Fibroblast of the conjunctiva (primary cell): Measurements from ENCODE around the gene BCAS3.

Experiments
- DNase-seq: peaks from one replicate; pipeline ENCODE4 v3.0.0-alpha.2; 2010; ENCODE audit warnings: low read depth

The BCAS3 gene

DNA sequence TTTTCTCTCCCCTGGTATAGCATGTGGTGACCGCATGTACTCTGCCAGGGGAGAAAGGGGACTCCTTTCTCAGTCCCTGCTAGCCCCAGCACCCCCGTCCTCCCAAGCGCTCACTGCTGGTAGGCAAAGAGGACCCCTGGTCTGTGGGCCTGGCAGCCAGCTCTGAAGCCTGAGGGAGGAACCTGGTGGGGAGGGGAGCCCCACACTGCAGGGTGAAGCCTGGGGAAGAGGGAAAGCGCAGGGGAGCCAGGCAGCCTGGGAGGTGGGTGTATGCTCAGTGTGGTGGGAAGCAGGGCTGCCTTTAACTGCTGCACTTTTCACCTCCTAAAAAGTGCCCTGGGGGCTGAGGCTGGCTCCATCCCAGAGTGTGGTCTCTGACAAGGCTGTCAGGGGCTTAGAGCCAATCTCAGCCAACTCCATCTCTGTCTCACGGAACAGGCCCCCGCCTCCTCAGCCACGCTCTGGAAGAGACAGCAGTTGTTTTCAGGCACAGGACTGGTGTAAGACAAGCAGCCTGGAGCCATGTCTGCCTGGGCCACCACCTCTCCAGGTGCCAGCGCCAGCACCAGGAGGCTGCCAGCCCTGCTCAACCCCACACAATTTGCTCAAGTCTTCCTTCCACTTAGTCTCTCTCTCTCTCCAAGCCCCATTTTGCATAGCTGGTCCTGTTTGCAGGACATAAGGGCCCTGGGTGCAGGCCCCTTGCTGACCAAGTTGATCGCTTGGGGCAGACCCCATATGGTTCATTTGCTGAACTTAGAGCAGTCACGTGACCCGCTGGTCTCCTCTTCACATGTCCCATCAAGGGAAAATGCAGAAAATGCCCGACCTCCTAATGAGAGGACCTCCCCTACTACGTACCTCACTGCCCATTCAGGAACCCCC, 707.3 kb downstream of the BCAS3 start:
- DNase-seq = no peak

DNA sequence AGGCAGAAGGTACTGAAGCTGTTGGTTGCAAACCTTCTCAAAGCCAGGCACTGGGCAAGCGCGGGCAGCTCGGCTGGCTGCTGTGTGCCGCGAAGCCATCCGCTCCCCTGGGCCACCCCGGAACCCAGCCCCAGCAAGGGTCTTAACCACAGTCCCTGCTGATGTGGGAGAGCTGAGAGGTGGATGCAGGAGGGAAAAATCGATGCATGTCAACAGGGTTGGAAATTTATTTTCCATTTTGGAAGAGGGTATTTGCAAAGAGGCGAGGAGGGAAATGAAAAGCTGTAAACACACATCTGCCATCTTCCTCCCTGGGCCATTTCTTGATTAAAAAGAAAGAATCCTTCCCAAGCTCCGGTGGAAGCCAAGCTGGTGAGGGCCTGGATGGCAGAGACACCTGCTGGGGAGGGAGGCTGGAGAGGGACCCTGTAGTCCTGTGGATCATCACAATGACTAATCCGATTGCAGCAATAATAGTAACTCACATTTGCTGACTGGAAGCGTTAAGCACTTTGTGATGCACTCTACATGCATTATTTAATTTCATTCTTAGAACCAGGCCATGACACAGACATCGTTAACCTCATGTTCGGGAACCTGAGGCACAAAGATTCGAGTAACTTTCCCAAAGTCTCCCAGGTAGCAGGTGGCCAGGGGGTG, 708.1 kb downstream of the BCAS3 start:
- no peak for DNase-seq

DNA sequence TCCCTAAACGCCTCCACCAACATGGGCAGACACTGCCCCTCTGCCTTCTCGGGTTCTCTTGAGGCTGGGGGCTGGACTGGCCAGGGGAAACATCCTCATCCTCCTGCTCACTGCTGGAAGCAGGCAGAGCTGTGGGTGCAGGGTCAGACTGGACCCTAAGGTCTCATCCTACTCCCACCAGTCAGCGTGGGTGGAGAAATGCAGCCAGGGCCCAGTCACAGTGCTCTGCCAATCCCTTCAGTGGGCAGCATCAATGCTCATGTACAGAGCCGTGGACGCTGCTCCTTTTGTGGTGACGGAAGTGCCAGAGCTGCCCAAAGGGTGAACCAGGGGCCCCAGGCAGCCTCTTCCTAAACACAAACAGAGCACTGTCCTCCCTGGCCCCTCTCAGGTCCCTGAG, 708.6 kb downstream of the BCAS3 start:
- DNase-seq = no peak

DNA sequence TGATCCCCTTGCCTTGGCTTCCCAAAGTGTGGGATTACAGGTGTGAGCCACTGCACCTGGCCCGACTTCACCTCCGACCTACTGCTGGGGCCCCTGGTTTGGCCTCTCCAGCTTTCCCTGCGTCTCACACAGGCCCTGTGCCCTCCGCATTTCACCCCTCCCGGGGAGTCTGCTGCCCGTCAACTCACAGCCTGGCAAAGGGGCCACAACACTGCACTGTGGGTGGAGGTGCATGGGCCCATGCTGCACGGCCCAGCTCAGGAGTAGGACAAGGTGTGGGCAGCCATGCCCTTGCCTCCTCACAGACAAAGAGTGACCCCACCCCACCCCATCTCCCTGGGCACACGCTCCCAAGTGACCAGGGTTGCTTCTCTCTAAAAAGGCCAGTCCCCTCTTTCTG, 709.4 kb downstream of the BCAS3 start:
- DNase-seq = no peak

DNA sequence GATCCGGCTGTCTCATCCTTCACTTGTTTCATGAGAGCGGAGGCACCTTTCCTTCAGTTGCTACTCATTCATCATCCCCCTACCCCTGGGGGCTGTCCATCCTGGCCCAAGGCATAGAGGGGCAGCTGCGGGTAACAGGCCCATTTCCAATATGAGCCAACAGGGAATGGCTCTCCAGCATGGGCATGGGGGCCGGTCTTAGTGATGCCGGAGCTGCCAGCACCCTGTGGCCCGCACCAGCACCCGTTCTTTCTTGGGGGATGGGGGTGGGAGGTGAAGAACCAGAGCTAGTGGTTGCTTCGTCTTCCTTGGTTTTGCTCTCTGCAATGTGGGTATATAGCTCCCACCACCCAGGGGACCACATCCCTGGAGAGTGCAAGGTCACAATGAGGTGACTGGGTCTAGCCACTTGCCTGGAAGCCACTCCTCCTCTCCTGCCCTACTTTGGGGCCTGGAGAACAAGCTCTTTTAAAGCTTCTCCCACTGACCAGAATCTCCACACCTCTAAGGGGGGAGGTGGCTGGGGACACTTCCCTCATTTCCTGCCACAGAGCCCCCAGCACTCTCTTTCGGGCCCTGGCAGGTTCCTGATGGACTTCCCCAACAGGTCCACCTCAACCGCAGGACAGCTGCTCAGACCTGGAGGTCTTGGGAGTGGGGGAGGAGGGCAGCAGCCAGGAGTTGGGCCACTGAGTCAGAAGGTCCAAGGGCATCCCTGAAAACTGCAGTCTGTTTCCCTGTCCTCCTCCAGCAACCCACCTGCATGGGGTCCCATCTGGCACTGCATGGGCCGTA, 710.1 kb downstream of the BCAS3 start:
- no peak for DNase-seq

DNA sequence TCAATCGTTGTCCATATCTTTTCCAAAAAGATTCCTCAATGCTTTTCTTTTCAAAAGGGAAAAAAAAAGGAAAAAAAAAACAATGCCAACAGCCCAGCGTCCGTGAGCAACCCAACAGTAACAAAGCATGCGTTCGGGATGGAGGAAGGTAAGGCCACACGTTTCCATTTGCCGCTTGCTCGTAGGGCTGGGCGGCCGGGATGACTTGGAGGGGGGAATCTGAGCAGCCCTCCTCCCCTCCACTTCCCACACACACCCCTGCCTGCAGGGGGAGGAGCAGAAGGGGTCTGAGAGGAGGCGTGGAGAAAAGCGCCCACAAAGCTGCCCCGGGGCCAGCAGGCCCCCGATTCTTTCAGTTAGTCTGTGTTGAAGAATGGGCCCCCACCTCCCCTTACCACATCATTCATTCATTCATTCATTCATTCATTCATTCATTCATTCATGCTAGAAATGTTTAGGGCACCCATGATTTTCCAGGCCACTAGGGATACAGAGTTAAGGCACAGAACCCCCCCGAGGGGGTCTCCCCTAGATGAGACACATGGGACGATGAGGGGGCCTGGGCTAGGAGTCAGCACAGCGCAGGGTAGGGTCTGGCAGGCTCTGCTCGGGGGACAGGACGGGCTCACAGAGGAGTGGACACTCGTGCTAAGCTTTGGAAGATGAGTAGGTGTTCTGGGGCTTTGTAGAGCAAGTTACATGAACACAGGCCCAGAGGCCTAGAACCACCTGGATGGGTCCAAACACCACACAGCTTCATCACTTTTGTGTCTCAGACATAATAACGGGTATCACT, 711.1 kb downstream of the BCAS3 start:
- no peak for DNase-seq

DNA sequence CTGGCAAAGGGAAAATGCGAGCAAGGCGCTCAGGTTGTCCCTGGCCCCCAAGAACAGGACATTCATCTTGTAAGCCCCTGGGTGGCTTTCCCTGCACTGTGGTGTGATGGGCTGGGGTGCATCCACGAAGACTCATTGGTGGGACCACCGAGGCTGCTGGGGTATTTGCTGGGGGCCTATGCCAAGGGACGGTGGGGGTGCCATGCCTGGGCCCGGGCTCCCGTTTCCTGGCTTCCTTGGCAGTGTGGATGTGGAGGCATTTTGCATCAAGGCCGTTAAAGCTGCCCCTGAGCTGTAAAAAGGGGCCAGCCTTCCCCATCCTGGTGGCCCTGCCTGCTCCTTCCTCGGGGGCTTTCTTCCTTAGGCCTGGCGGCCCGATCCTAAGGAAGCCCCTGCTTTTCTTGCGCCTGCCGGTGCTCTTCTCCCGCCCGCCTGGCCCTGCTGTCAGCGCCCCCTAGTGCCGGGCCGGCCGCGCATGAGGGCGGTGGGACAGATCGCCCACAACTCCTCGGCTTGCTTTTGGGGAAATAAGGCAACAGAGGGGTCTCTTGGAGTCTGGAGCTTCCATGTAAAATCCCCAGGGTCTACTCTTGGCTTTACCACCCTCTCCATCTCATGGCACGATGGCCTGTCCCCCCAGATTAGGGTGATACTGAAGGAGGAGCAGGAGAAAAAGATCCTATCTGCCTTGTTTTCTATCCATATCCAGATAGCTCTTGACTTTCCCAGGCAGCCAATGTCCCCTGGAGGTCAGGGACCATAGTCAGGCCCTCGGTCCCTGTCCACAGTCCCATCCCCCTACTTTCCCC, 712.2 kb downstream of the BCAS3 start:
- no peak for DNase-seq

DNA sequence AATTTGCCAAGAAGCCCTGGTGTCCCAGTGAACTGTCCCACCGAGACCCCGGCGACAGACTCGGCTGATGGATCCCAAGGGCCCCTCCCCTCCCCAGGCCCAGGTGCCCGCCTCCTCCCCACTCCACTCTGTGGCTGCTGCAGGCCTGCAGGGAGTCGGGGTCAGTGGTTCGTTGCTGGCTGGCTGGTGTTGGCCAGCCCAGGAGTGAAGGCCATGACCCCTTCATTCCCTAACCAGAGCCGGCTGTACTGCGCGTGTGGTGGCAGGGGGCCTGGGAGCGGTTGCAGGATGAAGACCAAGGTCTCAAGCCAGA, 712.8 kb downstream of the BCAS3 start:
- no peak for DNase-seq

DNA sequence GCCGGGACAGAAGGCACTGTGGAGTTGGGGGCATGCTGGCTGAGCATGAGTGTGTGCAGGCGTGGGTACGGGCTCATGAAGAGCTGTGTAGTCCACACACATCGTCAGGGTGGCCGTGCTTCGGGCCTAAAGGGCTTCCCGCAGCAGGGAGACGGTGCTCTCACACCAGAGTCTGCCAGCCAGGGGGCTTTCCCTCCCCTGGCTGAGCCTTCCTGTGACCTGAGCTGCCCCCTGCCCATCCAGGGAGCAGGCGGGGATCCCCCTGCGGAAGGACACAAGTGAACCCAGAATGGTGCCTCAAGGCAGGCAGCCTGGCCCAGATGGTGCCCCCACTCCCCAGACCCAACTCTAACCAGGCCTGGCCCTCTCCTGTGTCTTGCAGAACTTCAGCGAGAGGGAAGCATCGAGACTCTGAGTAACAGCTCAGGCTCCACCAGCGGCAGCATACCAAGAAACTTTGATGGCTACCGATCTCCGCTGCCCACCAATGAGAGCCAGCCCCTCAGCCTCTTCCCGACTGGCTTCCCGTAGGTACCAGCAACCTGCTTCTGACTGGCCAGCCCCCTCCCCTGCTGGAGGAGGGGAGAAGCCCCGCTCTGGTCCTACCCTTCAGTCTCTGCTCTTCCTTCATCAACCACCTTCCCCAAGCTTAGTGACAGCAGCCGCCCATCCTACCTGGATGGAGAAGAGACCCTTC, 714.1 kb downstream of the BCAS3 start:
- DNase-seq = no peak

DNA sequence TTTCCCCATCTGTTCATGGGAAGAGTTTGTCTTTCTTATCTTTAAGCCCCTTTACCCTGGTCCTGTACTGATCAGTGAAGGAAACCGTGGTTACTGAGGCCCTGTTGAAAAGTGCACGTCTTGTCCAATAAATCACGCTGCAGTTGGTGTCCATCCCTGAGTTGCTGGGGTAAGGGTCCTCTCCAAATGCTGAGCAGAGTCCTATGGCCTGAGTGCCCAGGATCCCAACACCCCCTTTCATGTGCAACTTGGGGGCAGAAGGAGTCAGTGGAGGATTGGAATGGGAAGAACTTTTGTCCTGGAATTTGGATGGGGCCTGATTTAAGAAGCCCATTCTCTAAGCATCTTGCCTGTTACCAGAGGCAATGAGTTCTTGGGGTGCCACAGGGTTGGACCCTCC, 715.0 kb downstream of the BCAS3 start:
- no peak for DNase-seq

DNA sequence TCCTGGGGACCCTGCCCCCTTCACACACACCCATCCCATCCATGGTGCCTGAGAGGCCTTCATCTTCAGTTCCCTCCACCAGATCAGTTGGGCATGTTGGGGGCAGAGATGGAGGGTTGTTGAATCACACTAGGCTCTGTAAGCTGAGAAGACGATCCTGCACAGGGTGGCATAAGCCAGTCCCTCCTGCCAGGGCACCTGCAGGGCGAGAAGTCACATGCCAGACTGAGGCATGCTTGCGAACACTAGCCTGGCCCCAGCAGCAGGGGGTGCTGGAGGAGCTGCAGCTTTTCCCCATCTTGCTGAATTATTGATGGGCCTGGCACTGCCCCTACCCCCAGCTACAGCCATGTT, 715.9 kb downstream of the BCAS3 start:
- no peak for DNase-seq

DNA sequence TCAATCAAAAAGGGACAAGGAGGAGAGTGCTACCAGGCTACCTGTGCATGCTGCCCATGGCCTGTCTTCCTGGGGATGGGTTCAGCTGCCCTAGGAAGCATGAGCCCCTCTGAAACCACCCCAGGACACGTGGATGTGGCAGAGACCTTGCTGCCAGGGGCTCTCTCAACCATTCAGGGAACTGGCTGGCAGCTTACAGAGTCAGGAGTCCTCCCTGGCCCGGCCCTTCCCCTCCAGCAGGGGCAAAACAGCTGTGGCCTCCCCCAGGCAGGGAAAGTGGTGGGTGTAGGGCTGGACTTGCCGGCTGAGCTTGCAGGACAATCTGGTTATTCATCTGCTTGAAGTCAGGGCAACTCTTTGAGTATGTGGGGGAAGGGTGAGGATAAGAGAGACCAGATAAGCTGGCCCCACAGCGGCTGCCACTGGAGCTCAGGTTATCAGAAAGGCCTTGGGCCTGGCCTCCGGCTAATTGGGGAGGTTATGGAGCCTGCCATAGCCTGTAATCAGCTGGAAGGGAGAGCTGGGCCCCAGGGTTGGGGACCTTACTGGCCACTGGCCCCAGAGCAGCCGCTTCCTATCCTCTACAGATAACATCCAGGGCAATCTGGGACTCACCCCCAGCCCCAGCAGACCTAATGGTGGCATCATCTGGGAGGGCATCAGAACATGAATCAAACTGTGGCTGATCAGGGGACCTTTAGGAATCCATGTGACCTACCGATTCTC, 716.4 kb downstream of the BCAS3 start:
- DNase-seq = no peak

DNA sequence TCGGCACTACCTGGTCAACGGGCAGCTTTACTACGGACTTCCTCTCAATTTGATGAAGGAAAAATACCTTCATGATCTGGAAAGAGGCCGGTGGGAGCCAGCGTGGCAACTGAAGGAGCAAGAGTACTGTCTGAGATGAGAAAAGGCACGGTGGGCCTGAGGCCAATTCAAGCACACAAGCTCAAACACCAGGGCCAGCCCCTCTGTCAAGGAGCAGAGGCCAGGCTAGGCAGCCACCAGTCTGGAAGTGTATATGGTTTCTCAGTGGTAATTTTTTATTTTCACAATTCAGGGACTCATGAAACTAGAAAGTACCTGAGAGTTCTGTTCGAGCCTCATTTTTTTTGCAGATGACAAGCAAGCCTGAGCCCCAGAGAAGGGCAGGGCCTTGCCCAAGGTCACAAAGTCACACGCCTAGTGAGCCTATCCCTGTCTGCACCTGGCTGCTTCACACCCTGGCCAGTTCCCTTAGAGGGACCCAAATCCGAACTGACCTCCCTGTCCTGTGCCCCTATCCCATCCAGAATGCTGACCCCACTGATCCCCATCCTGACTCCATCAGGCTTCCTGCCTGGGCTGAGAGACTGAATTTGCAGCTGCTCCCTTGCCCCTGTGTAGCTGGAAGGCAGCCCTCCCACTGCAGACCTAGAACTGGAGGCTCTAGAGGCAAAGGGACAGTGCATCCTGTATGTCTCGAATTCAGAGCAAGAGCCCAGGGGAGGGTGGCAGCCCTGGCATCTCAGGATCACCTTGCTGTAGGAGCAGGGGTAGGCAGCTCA, 717.2 kb downstream of the BCAS3 start:
- no peak for DNase-seq

DNA sequence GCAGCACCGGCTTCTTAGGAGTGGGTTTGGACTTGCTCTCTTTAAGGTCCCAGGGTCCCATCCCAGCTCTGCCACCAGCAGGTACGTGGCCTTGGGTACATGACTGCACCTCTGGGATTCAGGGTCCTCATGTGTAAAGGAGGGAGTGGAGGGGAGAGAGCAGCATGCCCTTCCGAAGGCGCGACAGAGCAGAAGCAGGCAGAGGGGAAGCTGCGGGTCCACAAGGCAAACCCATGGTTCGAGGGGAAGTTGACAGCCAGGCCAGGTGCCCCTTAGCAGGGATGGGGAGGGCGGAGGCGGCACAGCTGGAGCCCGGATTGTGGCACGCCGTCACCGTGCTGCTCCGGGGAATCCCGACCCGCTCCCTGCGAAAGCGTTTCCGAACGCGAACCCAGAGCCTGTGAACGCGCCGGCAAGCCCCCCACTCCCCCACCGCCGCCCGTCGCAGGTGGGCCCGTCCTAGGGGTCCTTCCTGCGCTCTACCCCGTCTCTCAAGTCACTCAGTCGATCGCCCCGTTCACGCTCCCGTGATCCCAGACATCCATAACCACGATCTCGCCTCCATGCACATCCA, 717.8 kb downstream of the BCAS3 start:
- DNase-seq = no peak

DNA sequence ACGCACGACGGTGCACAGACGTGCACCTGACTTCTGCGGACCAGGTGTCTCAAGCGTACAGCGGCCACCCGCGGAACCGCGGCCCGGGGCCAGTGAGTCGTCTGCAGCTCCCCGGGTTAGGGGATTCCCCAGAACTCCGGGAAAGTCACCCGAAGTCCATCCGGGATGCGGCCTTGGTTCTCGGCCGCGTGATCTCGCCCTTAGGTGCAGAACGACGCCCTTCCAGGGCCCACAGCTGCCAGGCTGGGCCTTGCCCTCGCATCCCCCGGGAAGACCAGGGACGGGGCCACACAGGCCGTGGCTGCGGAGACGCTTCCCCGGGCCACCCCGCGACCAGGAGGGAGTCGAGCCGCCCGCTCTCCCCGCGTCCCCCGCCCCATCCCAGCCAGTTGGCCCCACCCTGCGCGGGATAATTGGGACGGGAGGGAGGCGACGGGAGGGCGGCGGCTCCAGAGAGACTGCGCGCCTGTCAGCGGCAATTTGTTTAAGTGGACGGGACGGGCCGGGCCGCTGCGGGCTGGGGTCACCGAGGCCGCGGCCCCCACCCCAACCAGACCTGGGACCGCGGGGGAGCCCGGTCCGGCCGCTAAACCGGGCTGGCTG, 718.4 kb downstream of the BCAS3 start:
- no peak for DNase-seq

DNA sequence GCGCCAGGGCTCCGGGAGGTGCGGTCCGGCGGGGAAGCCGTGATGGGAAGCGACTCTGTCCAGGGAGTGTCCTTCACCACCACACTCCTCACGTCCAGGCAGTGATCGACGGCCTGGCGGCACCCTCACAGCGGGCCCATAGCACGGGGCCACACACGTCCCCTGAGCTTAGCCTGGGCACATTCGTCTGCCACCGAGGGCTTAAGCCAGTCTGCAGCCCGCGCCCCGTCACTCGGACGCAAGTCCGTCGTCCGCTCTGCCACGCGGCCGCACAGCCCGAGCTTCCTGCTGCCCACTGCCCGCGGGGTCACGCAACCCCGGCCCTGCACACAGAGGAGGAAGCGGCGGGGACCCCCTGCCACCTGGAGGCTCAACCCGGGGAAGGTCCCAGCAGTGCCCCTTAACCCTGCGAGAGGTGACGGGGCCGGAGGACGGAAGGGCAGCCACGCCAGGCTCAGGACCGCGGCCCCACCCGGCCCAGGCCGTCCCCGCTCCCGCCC, 719.0 kb downstream of the BCAS3 start:
- DNase-seq = no peak

DNA sequence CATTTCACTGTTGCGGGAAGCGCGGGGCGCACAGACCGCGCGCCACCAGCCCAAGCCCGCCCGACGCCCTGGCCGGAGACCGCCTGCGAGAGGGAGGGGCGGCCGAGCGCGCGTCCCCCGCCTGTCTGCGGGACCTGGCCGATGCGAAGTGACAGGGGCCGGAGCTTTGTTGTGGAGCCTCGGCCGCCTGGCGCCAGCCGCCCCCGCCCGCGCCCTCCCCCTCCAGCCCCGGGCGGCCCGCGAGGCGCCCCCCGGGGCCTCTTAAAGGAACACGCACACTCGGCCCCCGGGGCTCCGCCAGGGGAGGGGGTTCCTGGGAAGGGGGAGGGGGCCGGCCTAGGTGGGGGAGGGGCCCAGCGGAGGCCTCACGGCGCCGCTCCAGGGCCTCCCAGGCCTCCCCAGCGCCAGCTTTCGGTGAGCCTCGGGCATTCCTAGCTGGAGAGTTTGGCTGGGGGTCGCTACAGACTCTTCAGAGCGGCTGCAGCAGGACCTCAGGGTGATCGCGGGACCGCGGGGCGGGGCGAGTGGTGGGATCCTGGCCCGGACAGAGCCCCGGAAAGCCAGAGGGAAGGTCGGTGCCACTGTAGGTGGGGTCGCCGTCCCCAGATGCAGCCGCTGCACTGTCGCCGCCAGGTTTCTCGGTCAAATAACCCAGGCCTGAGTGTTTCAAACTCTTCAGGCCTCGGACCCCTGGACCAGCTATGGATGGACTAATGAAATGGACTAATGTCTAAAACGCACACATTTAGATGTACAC, 719.6 kb downstream of the BCAS3 start:
- DNase-seq = no peak

DNA sequence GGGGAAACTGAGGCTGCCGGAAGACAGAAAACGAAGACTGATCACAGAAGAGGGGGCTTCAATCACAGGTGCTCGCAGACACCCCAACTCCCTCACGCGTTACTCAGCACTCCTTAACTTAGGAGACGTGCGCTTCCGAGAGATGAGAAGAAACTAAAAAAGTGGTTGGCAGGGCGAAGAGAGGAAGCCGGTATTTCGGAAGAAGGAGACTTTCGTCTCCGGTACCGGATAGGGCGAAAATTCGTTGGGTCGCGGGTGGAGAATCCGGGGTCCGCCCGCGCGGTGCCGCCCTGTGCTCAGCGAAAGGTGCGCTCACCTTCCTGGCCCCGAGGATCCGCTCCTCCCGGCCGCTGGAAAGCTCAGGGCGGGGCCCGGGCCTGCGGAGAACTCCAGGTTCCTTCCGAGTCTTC, 721.1 kb downstream of the BCAS3 start:
- no peak for DNase-seq
